Neural crest cell (in vitro differentiated cells): ENCODE results near the gene ARCN1. TPM values are rescaled to one million over a fixed set of nuclear protein-coding genes. Genes with fewer than 3 reads are reported as not detected.
A peak's percentile ranks its signal among the peaks of the same experiment; 100 is the strongest.

ENCODE experiments used
- DNase-seq: peaks from one replicate; pipeline ENCODE4 v3.0.0; 2021; ENCODE audit warnings: low read depth, mixed read lengths, low spot score
- H3K27ac Mint-ChIP-seq: one replicate; pipeline ENCODE4 v1.8.0; 2021; ENCODE audit warnings: mild to moderate bottlenecking, mixed read lengths; ENCODE audit not compliant: unreplicated experiment
- H3K27me3 Mint-ChIP-seq: 2 replicates; pipeline ENCODE4 v1.8.0; 2021; ENCODE audit warnings: low read depth, mild to moderate bottlenecking, mixed read lengths
- H3K36me3 Mint-ChIP-seq: 2 replicates; pipeline ENCODE4 v1.8.0; 2021; ENCODE audit warnings: low read depth, mild to moderate bottlenecking, mixed read lengths
- H3K4me1 Mint-ChIP-seq: 2 replicates; pipeline ENCODE4 v1.8.0; 2021; ENCODE audit warnings: mixed read lengths
- H3K4me3 Mint-ChIP-seq: one replicate; pipeline ENCODE4 v1.8.0; 2021; ENCODE audit warnings: mild to moderate bottlenecking, mixed read lengths
- H3K9me3 Mint-ChIP-seq: 2 replicates; pipeline ENCODE4 v1.8.0; 2021; ENCODE audit warnings: mixed read lengths
- total RNA-seq: library from RNA; stranded (reverse); gene quantifications from 2 replicates; pipeline ENCODE4 v1.2.1, GENCODE V29; 2021
- TF ChIP-seq, protein P1 (sequence below): fragments of 200-600 bp; sonication (generic); conservative IDR thresholded peaks from 2 replicates; pipeline ENCODE4 v1.5.0; 2021; ENCODE audit warnings: antibody characterized with exemption, mild to moderate bottlenecking

ARCN1 gene
- total RNA-seq, 1 donor from 2014 or later, result 122 TPM

DNA sequence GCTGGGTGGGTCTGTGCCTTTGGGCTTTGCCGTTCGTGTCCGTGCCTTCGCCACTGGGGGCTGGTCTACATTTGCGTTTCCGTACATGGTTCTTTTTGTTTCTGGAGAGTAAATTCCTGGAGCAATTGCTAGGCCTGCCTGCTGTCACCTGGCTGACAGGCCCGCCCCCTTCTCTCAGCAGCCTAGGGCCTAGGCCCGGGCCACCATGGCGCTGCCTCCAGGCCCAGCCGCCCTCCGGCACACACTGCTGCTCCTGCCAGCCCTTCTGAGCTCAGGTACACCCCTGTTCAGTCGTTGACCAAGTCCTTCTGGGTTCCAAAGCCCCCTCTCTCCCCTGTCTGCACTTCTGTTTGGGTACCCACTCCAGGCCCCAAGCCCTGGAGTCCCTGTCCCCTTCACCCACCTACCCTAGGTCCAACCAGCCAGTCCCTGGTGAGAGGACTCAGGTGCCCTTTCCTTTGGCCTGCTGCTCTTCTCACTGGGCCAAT, 40.6 kb upstream of the ARCN1 start:
- Mint-ChIP-seq H3K9me3 (no peaks in the 10 kb centered on the region), H3K27ac (peak overlapping the region; percentile 89), H3K4me1 (peaks cover 30% of the 10 kb centered on the region), H3K4me3 (peak overlapping the region; percentile 94), H3K36me3 (peaks cover 5% of the 10 kb centered on the region), H3K27me3 (no peaks in the 10 kb centered on the region)
- DNase-seq, result no peak
- TF ChIP-seq, protein P1, sequence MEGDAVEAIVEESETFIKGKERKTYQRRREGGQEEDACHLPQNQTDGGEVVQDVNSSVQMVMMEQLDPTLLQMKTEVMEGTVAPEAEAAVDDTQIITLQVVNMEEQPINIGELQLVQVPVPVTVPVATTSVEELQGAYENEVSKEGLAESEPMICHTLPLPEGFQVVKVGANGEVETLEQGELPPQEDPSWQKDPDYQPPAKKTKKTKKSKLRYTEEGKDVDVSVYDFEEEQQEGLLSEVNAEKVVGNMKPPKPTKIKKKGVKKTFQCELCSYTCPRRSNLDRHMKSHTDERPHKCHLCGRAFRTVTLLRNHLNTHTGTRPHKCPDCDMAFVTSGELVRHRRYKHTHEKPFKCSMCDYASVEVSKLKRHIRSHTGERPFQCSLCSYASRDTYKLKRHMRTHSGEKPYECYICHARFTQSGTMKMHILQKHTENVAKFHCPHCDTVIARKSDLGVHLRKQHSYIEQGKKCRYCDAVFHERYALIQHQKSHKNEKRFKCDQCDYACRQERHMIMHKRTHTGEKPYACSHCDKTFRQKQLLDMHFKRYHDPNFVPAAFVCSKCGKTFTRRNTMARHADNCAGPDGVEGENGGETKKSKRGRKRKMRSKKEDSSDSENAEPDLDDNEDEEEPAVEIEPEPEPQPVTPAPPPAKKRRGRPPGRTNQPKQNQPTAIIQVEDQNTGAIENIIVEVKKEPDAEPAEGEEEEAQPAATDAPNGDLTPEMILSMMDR, result no peak

DNA sequence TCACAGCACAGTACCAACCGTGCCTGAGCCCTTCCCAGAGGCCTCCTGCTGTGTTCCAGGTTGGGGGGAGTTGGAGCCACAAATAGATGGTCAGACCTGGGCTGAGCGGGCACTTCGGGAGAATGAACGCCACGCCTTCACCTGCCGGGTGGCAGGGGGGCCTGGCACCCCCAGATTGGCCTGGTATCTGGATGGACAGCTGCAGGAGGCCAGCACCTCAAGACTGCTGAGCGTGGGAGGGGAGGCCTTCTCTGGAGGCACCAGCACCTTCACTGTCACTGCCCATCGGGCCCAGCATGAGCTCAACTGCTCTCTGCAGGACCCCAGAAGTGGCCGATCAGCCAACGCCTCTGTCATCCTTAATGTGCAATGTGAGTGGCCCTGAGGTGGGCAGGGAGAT, 40.1 kb upstream of the ARCN1 start:
- TF ChIP-seq, protein P1, result no peak
- Mint-ChIP-seq H3K4me3 (peak overlapping the region; percentile 94), H3K9me3 (no peaks in the 10 kb centered on the region), H3K36me3 (peaks cover 5% of the 10 kb centered on the region), H3K27ac (no peak overlapping the region), H3K27me3 (no peaks in the 10 kb centered on the region), H3K4me1 (peaks cover 30% of the 10 kb centered on the region)
- no peak for DNase-seq

DNA sequence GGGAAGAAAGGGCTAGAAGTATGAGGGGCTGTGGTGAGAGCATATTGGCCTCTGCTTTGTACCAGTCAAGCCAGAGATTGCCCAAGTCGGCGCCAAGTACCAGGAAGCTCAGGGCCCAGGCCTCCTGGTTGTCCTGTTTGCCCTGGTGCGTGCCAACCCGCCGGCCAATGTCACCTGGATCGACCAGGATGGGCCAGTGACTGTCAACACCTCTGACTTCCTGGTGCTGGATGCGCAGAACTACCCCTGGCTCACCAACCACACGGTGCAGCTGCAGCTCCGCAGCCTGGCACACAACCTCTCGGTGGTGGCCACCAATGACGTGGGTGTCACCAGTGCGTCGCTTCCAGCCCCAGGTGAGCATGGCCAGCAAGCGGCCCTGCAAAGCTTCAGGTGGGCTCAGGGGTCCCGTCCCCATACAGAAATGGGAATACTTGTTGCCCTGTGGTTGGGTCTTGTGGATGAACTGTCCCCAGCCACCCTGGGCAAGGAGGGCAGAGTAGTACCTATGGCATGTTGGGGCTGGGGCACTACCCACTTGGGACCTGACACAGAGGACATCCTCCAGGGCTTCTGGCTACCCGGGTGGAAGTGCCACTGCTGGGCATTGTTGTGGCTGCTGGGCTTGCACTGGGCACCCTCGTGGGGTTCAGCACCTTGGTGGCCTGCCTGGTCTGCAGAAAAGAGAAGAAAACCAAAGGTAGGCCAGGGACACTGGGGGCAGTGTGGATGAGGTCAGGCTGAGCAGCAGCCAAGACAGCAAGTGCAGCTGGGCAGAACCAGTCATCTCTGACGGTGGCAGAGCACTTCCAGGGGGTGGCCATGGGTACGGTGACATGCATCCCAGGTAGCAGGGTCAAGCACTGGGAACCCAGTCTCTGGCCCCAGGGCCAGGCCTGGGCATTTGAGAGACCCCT, 39.1 kb upstream of the ARCN1 start:
- peak overlapping the region; percentile 43 for H3K27ac Mint-ChIP-seq
- H3K27me3 Mint-ChIP-seq, result no peaks in the 10 kb centered on the region
- H3K9me3 Mint-ChIP-seq, result no peaks in the 10 kb centered on the region
- peaks cover 30% of the 10 kb centered on the region for H3K4me1 Mint-ChIP-seq
- TF ChIP-seq, protein P1, result no peak
- H3K4me3 Mint-ChIP-seq, result peak overlapping the region; percentile 94
- H3K36me3 Mint-ChIP-seq, result no peaks in the 10 kb centered on the region
- no peak for DNase-seq

DNA sequence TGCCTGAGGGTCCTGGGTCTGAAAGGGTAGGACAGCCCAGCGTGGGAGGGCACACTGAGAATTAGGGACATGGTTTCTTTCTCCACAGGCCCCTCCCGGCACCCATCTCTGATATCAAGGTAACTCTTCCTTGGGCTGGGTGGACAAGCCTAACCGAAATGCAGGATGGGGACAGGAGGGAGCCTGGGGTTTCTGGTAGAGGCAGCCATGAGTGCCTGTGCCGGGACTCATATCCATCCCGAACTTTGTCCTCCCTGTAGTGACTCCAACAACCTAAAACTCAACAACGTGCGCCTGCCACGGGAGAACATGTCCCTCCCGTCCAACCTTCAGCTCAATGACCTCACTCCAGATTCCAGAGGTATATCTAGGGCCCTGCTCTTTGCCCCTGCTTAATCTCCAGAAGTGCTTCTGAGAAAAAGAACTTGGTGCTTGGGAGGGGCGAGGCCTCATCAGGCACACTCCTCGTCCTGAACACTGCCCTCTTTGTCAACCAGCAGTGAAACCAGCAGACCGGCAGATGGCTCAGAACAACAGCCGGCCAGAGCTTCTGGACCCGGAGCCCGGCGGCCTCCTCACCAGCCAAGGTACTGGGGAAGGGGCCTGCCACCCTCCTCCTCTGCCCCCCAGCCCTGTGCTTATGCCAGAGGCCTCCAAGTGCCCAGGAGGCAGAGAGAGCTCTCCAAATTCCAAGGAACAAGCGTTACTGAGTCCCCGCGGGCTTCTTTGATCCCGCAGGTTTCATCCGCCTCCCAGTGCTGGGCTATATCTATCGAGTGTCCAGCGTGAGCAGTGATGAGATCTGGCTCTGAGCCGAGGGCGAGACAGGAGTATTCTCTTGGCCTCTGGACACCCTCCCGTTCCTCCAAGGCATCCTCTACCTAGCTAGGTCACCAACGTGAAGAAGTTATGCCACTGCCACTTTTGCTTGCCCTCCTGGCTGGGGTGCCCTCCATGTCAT, 38.2 kb upstream of the ARCN1 start:
- no peaks in the 10 kb centered on the region for H3K36me3 Mint-ChIP-seq
- no peaks in the 10 kb centered on the region for H3K27me3 Mint-ChIP-seq
- no peaks in the 10 kb centered on the region for H3K9me3 Mint-ChIP-seq
- H3K4me3 Mint-ChIP-seq, result peak overlapping the region; percentile 81
- peaks cover 27% of the 10 kb centered on the region for H3K4me1 Mint-ChIP-seq
- peak; percentile 22 for DNase-seq
- H3K27ac Mint-ChIP-seq, result peak overlapping the region; percentile 57
- TF ChIP-seq, protein P1, result no peak

DNA sequence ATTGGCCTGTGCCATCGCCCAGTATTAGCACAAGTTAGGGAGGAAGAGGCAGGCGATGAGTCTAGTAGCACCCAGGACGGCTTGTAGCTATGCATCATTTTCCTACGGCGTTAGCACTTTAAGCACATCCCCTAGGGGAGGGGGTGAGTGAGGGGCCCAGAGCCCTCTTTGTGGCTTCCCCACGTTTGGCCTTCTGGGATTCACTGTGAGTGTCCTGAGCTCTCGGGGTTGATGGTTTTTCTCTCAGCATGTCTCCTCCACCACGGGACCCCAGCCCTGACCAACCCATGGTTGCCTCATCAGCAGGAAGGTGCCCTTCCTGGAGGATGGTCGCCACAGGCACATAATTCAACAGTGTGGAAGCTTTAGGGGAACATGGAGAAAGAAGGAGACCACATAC, 36.9 kb upstream of the ARCN1 start:
- no peak overlapping the region for H3K27ac Mint-ChIP-seq
- H3K4me3 Mint-ChIP-seq, result peak overlapping the region; percentile 76
- H3K9me3 Mint-ChIP-seq, result no peaks in the 10 kb centered on the region
- peaks cover 15% of the 10 kb centered on the region for H3K4me1 Mint-ChIP-seq
- no peaks in the 10 kb centered on the region for H3K27me3 Mint-ChIP-seq
- DNase-seq, result no peak
- TF ChIP-seq, protein P1, result no peak
- H3K36me3 Mint-ChIP-seq, result no peaks in the 10 kb centered on the region
